Measurements from ENCODE around the gene FTSJ1. TPM values are rescaled to one million over a fixed set of nuclear protein-coding genes. Genes with fewer than 3 reads are reported as not detected.

The FTSJ1 gene
- total and polyA plus RNA-seq, 2 experiments from 2014 or later = 42.8 to 76.3 TPM

- TF ChIP-seq ZNF462 (CRISPR knock-in tag; IDR thresholded peaks at IDR 0.05) = no peak
- TF ChIP-seq ETS1 (IDR thresholded peaks at IDR 0.05) = no peak
- no peak for TF ChIP-seq STAT1 (IDR thresholded peaks at IDR 0.05; ENCODE audit: unreplicated experiment)
Observed at GRCh38 chrX:48512371-48512935, 36.5 kb downstream of the FTSJ1 start (continued).

- H3K27me3 ChIP-seq (ENCODE audit: insufficient read depth) = no peaks in the 10 kb centered on the region
- peaks cover 3% of the 10 kb centered on the region; the same call in 1 of the 3 replicates for H3K4me1 Mint-ChIP-seq
- H3K4me1 ChIP-seq (ENCODE audit: insufficient read depth) = no peaks in the 10 kb centered on the region
- H2AFZ ChIP-seq = no peak overlapping the region
- no peaks in the 10 kb centered on the region for H3K9me3 Mint-ChIP-seq
- no peak overlapping the region for H3K27ac ChIP-seq (ENCODE audit: low read depth)
- no peaks in the 10 kb centered on the region for H3F3A ChIP-seq (replicated peaks; ENCODE audit: low read depth)
- TF ChIP-seq ZNF114 (CRISPR knock-in tag; IDR thresholded peaks at IDR 0.05) = no peak
- no peak for TF ChIP-seq EZH2phosphoT487 (IDR thresholded peaks at IDR 0.05; ENCODE audit: unreplicated experiment)
- no peak for TF ChIP-seq CREB1 (CRISPR knock-in tag; IDR thresholded peaks at IDR 0.05; ENCODE audit: low read depth)
- TF ChIP-seq POLR2AphosphoS5 (IDR thresholded peaks at IDR 0.05; ENCODE audit: low read depth) = no peak
- no peak for TF ChIP-seq EZH2 (IDR thresholded peaks at IDR 0.05; ENCODE audit: low read depth, unreplicated experiment)
- TF ChIP-seq REST (IDR thresholded peaks at IDR 0.05; ENCODE audit: unreplicated experiment) = no peak
- no peak for TF ChIP-seq ZNF331 (CRISPR knock-in tag; IDR thresholded peaks at IDR 0.05; ENCODE audit: low read depth)
- TF ChIP-seq STAT1 (IDR thresholded peaks at IDR 0.05; ENCODE audit: unreplicated experiment) = no peak
- no peak for TF ChIP-seq JUNB (IDR thresholded peaks at IDR 0.05; ENCODE audit: unreplicated experiment)
- TF ChIP-seq ETS1 (IDR thresholded peaks at IDR 0.05) = no peak
- no peak for TF ChIP-seq NANOG (IDR thresholded peaks at IDR 0.05; ENCODE audit: borderline replicate concordance)
- no peak for DNase-seq (ENCODE audit: low spot score)
- no peaks in the 10 kb centered on the region for H3K79me2 ChIP-seq (replicated peaks; ENCODE audit: insufficient read depth)
- no peak overlapping the region for H3K4me2 ChIP-seq
- H4K20me1 ChIP-seq (replicated peaks; ENCODE audit: insufficient read depth) = no peaks in the 10 kb centered on the region
- H3K36me3 Mint-ChIP-seq (ENCODE audit: low read depth) = peaks cover 10% of the 10 kb centered on the region; the same call in 2 of the 3 replicates
- no peaks in the 10 kb centered on the region for H3K9me2 ChIP-seq (ENCODE audit: insufficient read depth)
- peaks cover 11% of the 10 kb centered on the region for H3K27me3 Mint-ChIP-seq (ENCODE audit: insufficient read depth, low read depth, poor library complexity)
- no peak overlapping the region for H3K4me3 ChIP-seq
- no peak for ATAC-seq
- H3K36me3 ChIP-seq (ENCODE audit: insufficient read depth) = no peaks in the 10 kb centered on the region
- H3K27ac Mint-ChIP-seq = no peak overlapping the region
- no peak overlapping the region for H3K4me3 Mint-ChIP-seq
Observed at GRCh38 chrX:48513670-48514069, 37.7 kb downstream of the FTSJ1 start.
